Neural progenitor cell (in vitro differentiated cells): ENCODE data around the gene CCDC60.

Source experiments
- EZH2 ChIP-seq: fragments of 200-600 bp; sonication (generic); IDR thresholded peaks from 2 replicates; pipeline ENCODE4 v1.6.1; 2017; ENCODE audit warnings: antibody characterized with exemption, mild to moderate bottlenecking, moderate library complexity
- TF ChIP-seq, protein P1 (sequence below): fragments of 200-600 bp; sonication (generic); IDR thresholded peaks from 2 replicates; pipeline ENCODE4 v1.5.1; 2017; ENCODE audit warnings: antibody characterized with exemption, mild to moderate bottlenecking

DNA sequence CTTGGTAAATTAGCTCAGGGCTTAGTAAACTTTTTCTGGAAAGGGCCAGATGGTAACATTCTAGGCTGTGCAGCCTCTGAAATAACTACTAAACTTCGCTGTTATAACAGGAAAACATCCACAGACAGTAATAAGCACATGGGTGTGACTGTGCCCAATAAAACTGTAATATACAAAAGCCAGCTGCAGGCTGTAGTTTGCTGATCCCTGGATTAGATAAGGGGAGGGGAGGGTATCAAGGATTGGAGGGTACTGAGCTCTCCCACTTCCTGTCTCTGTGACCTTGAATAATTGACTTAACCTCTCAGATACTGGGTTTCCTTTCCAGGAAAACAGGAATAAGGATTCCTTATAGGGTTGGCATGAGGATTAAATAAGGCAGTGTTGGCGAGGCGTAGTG is 81.2 kb downstream of the CCDC60 start:
- TF ChIP-seq, protein P1, sequence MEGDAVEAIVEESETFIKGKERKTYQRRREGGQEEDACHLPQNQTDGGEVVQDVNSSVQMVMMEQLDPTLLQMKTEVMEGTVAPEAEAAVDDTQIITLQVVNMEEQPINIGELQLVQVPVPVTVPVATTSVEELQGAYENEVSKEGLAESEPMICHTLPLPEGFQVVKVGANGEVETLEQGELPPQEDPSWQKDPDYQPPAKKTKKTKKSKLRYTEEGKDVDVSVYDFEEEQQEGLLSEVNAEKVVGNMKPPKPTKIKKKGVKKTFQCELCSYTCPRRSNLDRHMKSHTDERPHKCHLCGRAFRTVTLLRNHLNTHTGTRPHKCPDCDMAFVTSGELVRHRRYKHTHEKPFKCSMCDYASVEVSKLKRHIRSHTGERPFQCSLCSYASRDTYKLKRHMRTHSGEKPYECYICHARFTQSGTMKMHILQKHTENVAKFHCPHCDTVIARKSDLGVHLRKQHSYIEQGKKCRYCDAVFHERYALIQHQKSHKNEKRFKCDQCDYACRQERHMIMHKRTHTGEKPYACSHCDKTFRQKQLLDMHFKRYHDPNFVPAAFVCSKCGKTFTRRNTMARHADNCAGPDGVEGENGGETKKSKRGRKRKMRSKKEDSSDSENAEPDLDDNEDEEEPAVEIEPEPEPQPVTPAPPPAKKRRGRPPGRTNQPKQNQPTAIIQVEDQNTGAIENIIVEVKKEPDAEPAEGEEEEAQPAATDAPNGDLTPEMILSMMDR: no peak
- TF ChIP-seq EZH2: no peak
